Loucy (cell line): ENCODE data around the gene FOXF1.

Experiments
- H2AFZ ChIP-seq: fragments of 200-600 bp; sonication (generic); 2 replicates; pipeline ENCODE4 v1.6.0; 2016; ENCODE audit warnings: antibody characterized with exemption, mild to moderate bottlenecking, low read length, moderate library complexity
- H3F3A ChIP-seq: fragments of 200-600 bp; 2 replicates; pipeline ENCODE4 v1.6.0; 2016; ENCODE audit warnings: antibody characterized with exemption, low read depth, mild to moderate bottlenecking
- H3K27me3 ChIP-seq: fragments of 200-600 bp; sonication (generic); 2 replicates; pipeline ENCODE4 v1.6.1; 2014; ENCODE audit warnings: low read length, mild to moderate bottlenecking; ENCODE audit not compliant: insufficient read depth, poor library complexity, severe bottlenecking
- H3K36me3 ChIP-seq: fragments of 200-600 bp; sonication (generic); 2 replicates; pipeline ENCODE4 v1.6.1; 2016; ENCODE audit warnings: low read length; ENCODE audit not compliant: insufficient read depth
- H3K4me1 ChIP-seq: fragments of 200-600 bp; sonication (generic); 2 replicates; pipeline ENCODE4 v1.5.1; 2014; ENCODE audit warnings: low read length, mild to moderate bottlenecking; ENCODE audit not compliant: insufficient read depth, poor library complexity, severe bottlenecking
- H3K4me2 ChIP-seq: fragments of 200-600 bp; sonication (generic); 2 replicates; pipeline ENCODE4 v1.6.0; 2014; ENCODE audit warnings: antibody characterized with exemption, low read length, low read depth, mild to moderate bottlenecking; ENCODE audit not compliant: poor library complexity, severe bottlenecking
- H3K4me3 ChIP-seq: fragments of 200-600 bp; sonication (generic); 2 replicates; pipeline ENCODE4 v1.5.1; 2014; ENCODE audit warnings: low read length, mild to moderate bottlenecking, mixed read lengths; ENCODE audit not compliant: poor library complexity, severe bottlenecking
- H3K79me2 ChIP-seq: fragments of 200-600 bp; sonication (generic); 2 replicates; pipeline ENCODE4 v1.6.1; 2014; ENCODE audit warnings: low read length; ENCODE audit not compliant: insufficient read depth
- H3K9ac ChIP-seq: fragments of 200-600 bp; sonication (generic); 2 replicates; pipeline ENCODE4 v1.6.0; 2014; ENCODE audit warnings: mild to moderate bottlenecking, low read depth, low read length, moderate library complexity; ENCODE audit not compliant: poor library complexity, severe bottlenecking
- H3K9me2 ChIP-seq: fragments of 200-600 bp; sonication (generic); replicated peaks from 2 replicates; pipeline ENCODE4 v1.6.1; 2016; ENCODE audit warnings: low read depth, low read length, mixed read lengths
- H3K9me3 ChIP-seq: fragments of 200-600 bp; sonication (generic); 2 replicates; pipeline ENCODE4 v1.6.1; 2014; ENCODE audit warnings: mild to moderate bottlenecking, antibody characterized with exemption, low read length, low read depth; ENCODE audit not compliant: insufficient read depth
- H4K20me1 ChIP-seq: fragments of 200-600 bp; sonication (generic); 2 replicates; pipeline ENCODE4 v1.6.0; 2014; ENCODE audit warnings: antibody characterized with exemption, low read length, mild to moderate bottlenecking; ENCODE audit not compliant: insufficient read depth, poor library complexity, severe bottlenecking
- EZH2phosphoT487 ChIP-seq: fragments of 200-600 bp; IDR thresholded peaks from 2 replicates; pipeline ENCODE4 v1.6.1; 2018; ENCODE audit warnings: antibody characterized with exemption, mild to moderate bottlenecking, moderate library complexity, borderline replicate concordance
- TF ChIP-seq, protein P1 (sequence below): fragments of 200-600 bp; sonication (generic); conservative IDR thresholded peaks from 2 replicates; pipeline ENCODE4 v1.5.1; 2014; ENCODE audit warnings: mild to moderate bottlenecking, antibody characterized with exemption, low read length

FOXF1 gene

GRCh38 chr16:86558355-86559193, 48.2 kb downstream of the FOXF1 start:
- no peaks in the 10 kb centered on the region for H3K9me3 ChIP-seq
- H4K20me1 ChIP-seq: no peaks in the 10 kb centered on the region
- no peak overlapping the region for H2AFZ ChIP-seq
- H3K4me3 ChIP-seq: no peak overlapping the region
- H3K79me2 ChIP-seq: peaks cover 13% of the 10 kb centered on the region
- H3K4me2 ChIP-seq: no peak overlapping the region
- no peak overlapping the region for H3K9ac ChIP-seq
- no peaks in the 10 kb centered on the region for H3K36me3 ChIP-seq
- peaks cover 4% of the 10 kb centered on the region; the same call in 1 of the 2 replicates for H3F3A ChIP-seq
- H3K4me1 ChIP-seq: peaks cover 14% of the 10 kb centered on the region
- no peaks in the 10 kb centered on the region for H3K27me3 ChIP-seq
- TF ChIP-seq, protein P1, sequence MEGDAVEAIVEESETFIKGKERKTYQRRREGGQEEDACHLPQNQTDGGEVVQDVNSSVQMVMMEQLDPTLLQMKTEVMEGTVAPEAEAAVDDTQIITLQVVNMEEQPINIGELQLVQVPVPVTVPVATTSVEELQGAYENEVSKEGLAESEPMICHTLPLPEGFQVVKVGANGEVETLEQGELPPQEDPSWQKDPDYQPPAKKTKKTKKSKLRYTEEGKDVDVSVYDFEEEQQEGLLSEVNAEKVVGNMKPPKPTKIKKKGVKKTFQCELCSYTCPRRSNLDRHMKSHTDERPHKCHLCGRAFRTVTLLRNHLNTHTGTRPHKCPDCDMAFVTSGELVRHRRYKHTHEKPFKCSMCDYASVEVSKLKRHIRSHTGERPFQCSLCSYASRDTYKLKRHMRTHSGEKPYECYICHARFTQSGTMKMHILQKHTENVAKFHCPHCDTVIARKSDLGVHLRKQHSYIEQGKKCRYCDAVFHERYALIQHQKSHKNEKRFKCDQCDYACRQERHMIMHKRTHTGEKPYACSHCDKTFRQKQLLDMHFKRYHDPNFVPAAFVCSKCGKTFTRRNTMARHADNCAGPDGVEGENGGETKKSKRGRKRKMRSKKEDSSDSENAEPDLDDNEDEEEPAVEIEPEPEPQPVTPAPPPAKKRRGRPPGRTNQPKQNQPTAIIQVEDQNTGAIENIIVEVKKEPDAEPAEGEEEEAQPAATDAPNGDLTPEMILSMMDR: no peak
- TF ChIP-seq EZH2phosphoT487: no peak
- no peaks in the 10 kb centered on the region for H3K9me2 ChIP-seq

DNA sequence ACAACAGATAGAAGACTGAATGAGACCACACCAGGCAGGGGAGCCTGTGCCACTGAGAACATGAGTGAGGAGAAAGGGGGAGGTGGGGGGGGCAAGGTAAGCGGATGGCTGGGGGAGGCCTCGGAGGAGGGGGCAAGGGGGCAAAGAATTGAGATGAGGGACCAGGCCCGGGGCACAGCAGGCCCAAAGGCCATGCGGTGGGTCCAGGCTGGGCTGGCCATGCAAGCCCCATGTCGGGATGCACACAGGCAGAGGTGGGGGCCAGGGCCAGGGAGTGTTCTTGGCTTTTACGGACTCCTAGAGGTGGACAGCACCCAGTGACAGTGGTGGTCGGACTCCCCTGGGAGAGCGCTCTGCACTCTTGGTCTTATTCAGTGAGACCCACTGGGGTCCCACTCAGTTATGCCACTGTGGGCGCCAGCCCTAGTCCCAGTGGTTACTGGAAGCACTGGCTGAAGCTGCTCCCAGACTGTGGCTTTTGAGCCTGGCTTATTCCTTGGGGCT, 49.5 kb downstream of the FOXF1 start:
- H3F3A ChIP-seq: peaks cover 4% of the 10 kb centered on the region; the same call in 1 of the 2 replicates
- peaks cover 4% of the 10 kb centered on the region; the same call in 1 of the 2 replicates for H3K79me2 ChIP-seq
- TF ChIP-seq, protein P1: no peak
- TF ChIP-seq EZH2phosphoT487: no peak
- H3K4me1 ChIP-seq: peaks cover 12% of the 10 kb centered on the region
- H2AFZ ChIP-seq: no peak overlapping the region
- no peak overlapping the region for H3K4me2 ChIP-seq
- H3K4me3 ChIP-seq: no peak overlapping the region
- H3K27me3 ChIP-seq: no peaks in the 10 kb centered on the region
- H4K20me1 ChIP-seq: no peaks in the 10 kb centered on the region
- H3K9me2 ChIP-seq: no peaks in the 10 kb centered on the region
- no peak overlapping the region for H3K9ac ChIP-seq
- H3K36me3 ChIP-seq: no peaks in the 10 kb centered on the region
- H3K9me3 ChIP-seq: no peaks in the 10 kb centered on the region

DNA sequence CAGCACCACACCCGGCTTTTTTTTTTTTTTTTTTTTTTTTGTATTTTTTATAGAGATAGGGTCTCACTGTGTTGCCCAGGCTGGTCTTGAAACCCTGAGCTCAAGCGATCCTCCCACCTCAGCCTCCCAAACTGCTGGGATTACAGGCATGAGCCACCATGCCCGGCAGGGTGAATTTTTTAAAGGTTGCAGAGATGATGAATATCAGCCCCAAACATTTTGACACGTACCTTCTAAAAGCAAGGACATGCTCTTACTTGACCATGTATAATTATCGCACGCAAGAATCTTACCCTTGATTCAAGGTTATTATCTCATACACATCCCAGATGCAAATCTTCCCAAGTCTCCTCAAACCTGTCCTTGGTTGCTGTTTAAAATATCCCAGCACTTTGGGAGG, 52.0 kb downstream of the FOXF1 start:
- Histone ChIP-seq H3K9me3 (no peaks in the 10 kb centered on the region), H3K4me2 (no peak overlapping the region), H3K36me3 (no peaks in the 10 kb centered on the region), H2AFZ (no peak overlapping the region), H3K27me3 (no peaks in the 10 kb centered on the region), H3K79me2 (no peaks in the 10 kb centered on the region), H4K20me1 (no peaks in the 10 kb centered on the region), H3F3A (no peaks in the 10 kb centered on the region), H3K4me3 (no peak overlapping the region), H3K9ac (no peak overlapping the region), H3K9me2 (no peaks in the 10 kb centered on the region), H3K4me1 (peaks cover 5% of the 10 kb centered on the region)
- TF ChIP-seq, protein P1: no peak
- TF ChIP-seq EZH2phosphoT487: no peak
